AG10803 (cell line): Measurements from ENCODE around the gene SLC39A9.

ENCODE experiments used
- DNase-seq: peaks from one replicate; pipeline ENCODE4 v3.0.0; 2010; ENCODE audit warnings: low read depth
- H3K4me3 ChIP-seq: 2 replicates; pipeline ENCODE4 v1.5.1; 2011; ENCODE audit warnings: mild to moderate bottlenecking, low read length, control low read depth
- CTCF ChIP-seq: conservative IDR thresholded peaks from 2 replicates; pipeline ENCODE4 v1.5.1; 2011; ENCODE audit warnings: mild to moderate bottlenecking, low read length, control low read depth, inconsistent platforms

SLC39A9 gene

GRCh38 chr14:69398053-69398817, at the start of gene SLC39A9, which contains the start of gene ERH:
Gene SLC39A9, plus strand, starts transcription at chr14:69398692. Its CDS starts 678 bp downstream, at chr14:69399370.
Gene ERH, minus strand, starts transcription at chr14:69398299. Its CDS starts 66 bp downstream, at chr14:69398233.
- DNase-seq = peak; percentile 97
- no peak for TF ChIP-seq CTCF
- peak within 1 kb of the TSS; percentile 81 for H3K4me3 ChIP-seq

- no peak for TF ChIP-seq CTCF
- H3K4me3 ChIP-seq = no peak overlapping the region
- DNase-seq = no peak
These were observed 49.3 kb upstream of the SLC39A9 start for GRCh38 chr14:69349091-69349777.

GRCh38 chr14:69350892-69351291, 47.6 kb upstream of the SLC39A9 start:
- H3K4me3 ChIP-seq = no peak overlapping the region
- no peak for DNase-seq
- no peak for TF ChIP-seq CTCF

- H3K4me3 ChIP-seq = no peak overlapping the region
- DNase-seq = no peak
- TF ChIP-seq CTCF = no peak
These were observed 47.1 kb upstream of the SLC39A9 start for GRCh38 chr14:69351385-69351784.

- DNase-seq = no peak
- H3K4me3 ChIP-seq = no peak overlapping the region
- no peak for TF ChIP-seq CTCF
These were observed 46.6 kb upstream of the SLC39A9 start for GRCh38 chr14:69351911-69352310.

- DNase-seq = no peak
- no peak overlapping the region for H3K4me3 ChIP-seq
- TF ChIP-seq CTCF = no peak
These were observed 45.3 kb upstream of the SLC39A9 start for GRCh38 chr14:69353168-69353567.
